Measurements from ENCODE around the gene TIMP2.

The TIMP2 gene

GRCh38 chr17:78839235-78839761, 85.9 kb downstream of the TIMP2 start:
- no peak for DNase-seq (ENCODE audit: low spot score)

- DNase-seq (ENCODE audit: low spot score) = no peak
These were observed 86.6 kb downstream of the TIMP2 start for GRCh38 chr17:78838574-78839005.

GRCh38 chr17:78836420-78837021, 88.7 kb downstream of the TIMP2 start:
- no peak for DNase-seq (ENCODE audit: low spot score)

- DNase-seq (ENCODE audit: low spot score) = no peak
These were observed 90.6 kb downstream of the TIMP2 start for GRCh38 chr17:78834571-78834970.

GRCh38 chr17:78832541-78832810, 92.7 kb downstream of the TIMP2 start:
- no peak for DNase-seq (ENCODE audit: low spot score)

DNA sequence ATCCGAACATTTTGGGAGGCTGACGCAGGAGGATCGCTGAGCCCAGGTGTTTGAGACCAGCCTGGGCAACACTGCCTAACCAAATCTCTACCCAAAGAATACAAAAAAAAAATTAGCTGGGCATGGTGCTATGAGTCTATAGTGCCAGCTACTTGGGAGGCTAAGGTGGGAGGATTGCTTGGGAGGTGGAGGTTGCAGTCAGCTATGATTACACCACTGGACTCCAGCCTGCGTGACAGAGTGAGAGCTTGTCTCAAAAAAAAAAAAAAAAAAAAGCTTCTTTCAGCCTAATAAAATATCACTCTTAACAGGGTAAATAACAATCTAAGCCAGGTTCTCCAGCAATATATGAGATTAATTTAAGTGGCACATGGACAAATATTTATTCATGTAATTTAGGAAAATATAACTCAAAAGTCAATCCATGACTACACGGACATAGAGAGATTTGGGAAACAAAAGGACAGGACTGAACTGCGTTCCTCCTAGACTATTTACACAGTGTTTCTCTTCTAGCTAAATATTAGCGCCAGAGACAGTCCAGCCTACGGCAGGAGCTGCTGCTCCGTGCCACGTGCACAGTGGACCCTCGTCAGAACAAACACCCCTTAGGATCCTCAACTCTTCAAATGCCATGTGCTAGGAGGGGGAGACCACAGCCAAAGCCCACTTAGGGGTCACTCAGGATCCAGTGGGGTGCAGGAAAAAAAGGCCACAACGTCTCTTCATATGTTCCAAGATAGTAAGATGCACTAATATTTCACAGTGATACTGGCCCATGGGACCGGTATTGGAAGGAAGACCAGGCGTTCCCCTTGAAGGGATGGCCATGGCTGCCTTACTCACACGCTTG, 93.3 kb downstream of the TIMP2 start:
- DNase-seq (ENCODE audit: low spot score) = no peak

DNA sequence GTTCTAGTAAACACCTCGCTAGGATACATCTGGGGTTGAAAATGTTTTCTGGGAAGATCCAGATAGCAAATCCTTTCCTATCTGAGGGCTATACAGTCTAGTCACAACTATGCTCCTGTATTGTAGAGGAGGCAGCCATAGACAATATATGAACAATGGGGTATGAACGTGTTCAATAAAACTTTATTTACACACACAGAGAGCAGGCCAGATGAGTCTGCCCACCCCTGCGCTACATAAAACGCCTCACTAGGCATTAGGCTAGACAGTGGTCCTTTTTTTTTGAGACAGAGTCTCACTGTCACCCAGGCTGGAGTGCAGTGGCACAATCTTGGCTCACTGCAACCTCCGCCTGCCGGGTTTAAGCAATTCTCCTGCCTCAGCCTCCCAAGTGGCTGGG, 95.7 kb downstream of the TIMP2 start:
- DNase-seq (ENCODE audit: low spot score) = no peak

DNA sequence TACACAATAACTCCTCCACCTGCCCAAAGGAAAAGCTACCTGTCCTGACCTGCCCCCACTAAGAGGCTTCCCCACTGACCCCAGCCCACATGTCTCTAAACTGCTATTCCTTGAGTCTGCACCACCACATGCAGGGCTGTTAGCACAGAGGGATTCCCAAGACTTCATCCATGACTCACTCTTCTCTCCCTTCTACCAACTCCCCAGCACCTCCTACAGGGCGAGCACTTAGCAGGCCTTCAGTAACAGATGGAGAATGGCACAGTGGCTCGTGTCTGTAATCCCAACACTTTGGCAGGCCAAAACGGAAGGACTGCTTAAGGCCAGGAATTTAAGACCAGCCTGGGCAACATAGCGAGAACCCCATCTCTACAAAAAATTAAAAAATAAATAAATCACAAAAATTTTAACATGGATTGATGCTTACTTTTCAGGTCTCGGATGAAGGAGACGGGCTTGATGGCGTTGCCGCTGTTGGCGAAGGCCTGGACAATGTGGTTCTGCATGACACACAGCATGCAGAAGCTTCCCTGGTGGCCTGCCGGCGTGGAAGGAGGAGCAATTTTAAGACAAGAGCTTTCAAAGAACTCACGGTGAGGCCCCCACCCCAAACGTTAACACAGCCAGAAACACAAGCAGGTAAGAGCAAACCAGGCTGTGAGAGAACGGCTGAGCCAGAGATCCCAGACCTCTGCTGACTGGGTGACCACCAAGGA, 96.6 kb downstream of the TIMP2 start:
- DNase-seq (ENCODE audit: low spot score) = no peak

DNA sequence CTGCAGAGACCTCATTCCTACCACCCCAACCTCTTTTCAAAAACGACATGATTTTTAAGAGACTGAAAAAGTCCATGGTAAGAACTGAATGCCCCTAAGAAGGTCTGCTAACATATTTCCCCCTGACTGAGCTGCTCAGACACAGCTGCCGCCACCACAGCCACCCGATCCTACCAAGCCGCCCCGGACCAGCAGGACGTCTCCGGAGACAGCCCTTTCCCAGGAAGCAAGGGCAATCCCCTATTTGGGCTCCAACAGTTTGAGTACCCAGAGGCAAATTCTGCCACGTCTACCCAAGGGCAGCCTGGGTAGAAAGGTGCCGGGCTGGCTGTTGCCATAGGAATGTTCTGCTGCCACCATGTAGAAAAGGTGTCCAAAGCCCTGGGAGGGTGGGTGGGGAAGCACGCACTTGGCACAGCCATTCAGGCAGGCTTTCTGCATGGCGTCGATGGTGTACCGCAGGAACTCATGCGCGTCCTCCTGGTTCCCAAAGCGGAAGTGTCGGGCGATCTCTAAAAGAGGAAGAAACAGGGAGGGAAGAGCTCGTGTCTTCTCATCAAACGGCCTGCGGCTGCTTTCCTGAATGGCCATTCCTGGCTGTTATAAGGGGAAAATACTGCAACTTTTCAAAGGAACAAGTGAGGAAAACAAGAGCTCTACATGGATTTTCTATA, 98.2 kb downstream of the TIMP2 start:
- no peak for DNase-seq (ENCODE audit: low spot score)

DNA sequence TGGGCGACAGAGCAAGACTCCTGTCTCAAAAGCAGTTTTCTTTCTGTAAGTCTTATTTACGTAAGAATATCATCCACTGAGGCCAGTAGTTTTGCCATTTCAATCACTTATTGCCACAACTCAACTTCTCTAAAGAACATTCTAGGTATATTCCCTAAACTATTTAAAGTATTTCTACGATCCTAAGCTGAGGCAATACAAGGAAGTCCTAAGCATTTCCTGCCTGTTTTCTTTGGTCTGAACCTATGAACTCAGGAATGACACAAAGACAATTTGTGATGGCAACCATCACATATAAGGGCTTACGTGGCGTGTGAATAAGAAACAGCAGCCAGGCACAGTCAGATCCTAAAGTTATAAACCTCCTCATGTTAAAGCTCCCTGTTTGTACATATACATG, 98.8 kb downstream of the TIMP2 start:
- DNase-seq (ENCODE audit: low spot score) = no peak

- DNase-seq (ENCODE audit: low spot score) = no peak
These were observed 99.5 kb downstream of the TIMP2 start for GRCh38 chr17:78825696-78826095.

DNA sequence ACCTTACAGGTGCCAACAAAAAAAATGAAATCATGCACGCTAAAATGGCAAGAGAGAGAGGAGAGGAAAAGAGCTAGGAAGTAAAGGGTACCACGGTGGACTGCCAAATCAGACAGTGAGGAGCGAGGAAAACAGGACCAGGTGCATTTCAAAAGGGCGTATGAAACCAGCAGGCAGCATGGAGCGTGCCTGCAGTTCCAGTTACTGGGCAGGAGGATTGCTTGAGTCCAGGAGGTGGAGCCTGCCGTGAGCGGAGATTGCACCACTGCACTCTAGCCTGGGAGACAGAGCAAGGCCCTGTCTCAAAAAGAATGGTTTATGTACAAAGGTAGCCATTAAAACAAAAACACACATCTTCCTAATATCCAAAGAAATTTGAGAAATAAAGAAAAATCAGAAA, 100.9 kb downstream of the TIMP2 start:
- DNase-seq (ENCODE audit: low spot score) = no peak

GRCh38 chr17:78823282-78824046, 101.7 kb downstream of the TIMP2 start:
- DNase-seq (ENCODE audit: low spot score) = no peak

GRCh38 chr17:78822552-78822951, 102.6 kb downstream of the TIMP2 start:
- no peak for DNase-seq (ENCODE audit: low spot score)

DNA sequence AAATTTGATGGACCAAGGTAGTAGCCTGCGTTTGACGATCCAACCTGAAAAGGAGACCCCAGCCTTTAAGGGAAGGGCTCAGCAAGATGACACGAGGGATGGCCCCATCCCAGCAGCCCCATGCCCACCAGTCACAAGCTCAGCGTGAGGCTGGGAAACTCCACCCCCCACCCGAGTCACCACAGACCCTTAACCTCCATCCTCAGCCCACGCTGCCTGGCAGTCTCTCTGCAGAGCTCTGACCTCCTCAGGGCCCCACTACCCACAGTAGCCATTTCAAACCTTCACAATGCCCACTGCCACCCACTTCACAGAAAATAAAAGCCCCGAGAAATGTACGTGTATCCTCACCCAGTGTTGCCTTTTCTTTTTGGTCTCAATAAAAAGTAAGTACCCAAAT, 103.2 kb downstream of the TIMP2 start:
- no peak for DNase-seq (ENCODE audit: low spot score)

DNA sequence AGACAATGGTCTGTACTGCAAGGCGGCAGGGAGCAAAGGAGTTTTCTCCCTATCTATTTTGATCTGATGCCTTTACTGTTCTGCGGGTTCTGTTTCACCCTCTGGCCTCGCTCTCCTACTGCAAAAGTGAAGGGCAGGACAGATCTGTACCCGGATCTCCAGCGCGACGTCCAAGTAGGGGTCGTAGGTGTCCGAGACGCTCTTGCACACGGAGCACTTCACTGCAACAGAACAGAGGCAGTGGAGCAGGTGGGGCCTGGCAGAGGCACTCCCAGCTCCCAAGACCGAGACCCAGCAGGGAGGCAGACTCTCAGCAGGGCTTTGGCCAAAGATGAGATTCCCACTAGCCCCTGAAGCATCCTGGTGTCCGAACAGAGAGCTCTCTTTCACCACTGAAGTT, 104.3 kb downstream of the TIMP2 start:
- DNase-seq (ENCODE audit: low spot score) = no peak

- DNase-seq (ENCODE audit: low spot score) = no peak
These were observed 105.1 kb downstream of the TIMP2 start for GRCh38 chr17:78819806-78820792.

- DNase-seq (ENCODE audit: low spot score) = no peak
These were observed 105.8 kb downstream of the TIMP2 start for GRCh38 chr17:78819402-78819801.

DNA sequence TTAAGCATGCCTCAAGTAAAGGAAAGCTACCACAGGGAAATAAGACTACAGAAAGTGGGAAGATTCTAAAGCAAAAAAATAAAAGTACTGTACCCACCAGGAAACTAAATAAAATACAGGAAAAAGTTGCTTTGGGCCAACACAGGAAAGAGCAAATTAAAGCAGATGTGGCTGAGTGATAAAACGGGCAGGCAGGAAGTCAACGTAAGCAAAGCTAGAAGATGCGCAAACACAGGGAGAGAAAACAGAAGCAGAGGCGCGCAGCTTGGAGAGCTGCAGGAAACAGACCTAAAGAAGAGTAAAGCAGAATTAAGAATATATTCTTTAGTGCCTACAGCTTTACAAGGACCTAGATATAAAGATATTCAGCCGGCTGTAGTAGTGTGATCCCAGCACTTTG, 106.3 kb downstream of the TIMP2 start:
- DNase-seq (ENCODE audit: low spot score) = no peak

DNA sequence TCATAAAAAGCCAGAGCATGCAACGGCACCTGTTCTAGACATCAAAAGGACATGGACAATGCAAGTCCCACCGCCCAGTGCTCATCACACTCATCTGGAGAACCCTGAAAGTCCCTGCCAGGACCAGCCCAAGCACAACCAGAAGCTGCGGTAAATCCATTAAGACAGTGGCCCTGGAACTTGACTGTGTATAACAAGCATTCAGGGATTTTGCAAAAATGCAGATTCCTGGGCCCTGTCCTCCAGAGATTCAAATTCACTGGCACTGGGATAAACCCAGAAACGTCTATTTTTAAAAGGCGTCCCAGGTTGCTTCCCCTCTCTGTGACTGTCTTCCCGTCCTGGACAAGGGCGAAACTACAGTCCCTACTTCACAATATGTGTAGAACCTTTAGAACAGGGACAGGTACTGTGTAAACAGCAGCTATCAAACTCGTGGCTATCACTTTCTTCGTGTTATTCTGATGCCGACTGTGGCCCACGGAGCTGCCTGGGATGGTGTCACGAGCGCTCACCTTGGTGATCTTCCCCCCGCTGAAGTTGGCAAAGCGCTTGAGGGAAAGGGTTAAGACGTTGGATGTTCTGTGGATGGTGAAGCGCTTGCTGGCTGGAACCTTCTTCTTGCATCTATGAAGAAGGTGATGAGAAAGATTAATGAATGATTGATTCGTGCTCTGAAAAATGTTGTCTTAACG, 106.9 kb downstream of the TIMP2 start:
- no peak for DNase-seq (ENCODE audit: low spot score)
